Neural cell (in vitro differentiated cells): ENCODE data around the gene GNA12.

Experiments used
- EP300 ChIP-seq: fragments of 450-650 bp; conservative IDR thresholded peaks from 2 replicates; pipeline ENCODE4 v1.6.1; 2014; ENCODE audit warnings: antibody characterized with exemption, mild to moderate bottlenecking, moderate library complexity; ENCODE audit not compliant: poor library complexity, severe bottlenecking
- EZH2 ChIP-seq: fragments of 200-600, 300-800 bp; shearing (Covaris generic), sonication (generic); IDR thresholded peaks from 2 replicates; pipeline ENCODE4 v1.6.1; 2014; ENCODE audit warnings: antibody characterized with exemption, low read length, borderline replicate concordance, mild to moderate bottlenecking; ENCODE audit not compliant: insufficient read depth, poor library complexity, severe bottlenecking
- POLR2AphosphoS5 ChIP-seq: IDR thresholded peaks from 2 replicates; pipeline ENCODE4 v1.6.1; 2012
- TF ChIP-seq, protein P1 (sequence below): fragments of 450-650 bp; IDR thresholded peaks from 2 replicates; pipeline ENCODE4 v1.5.1; 2014; ENCODE audit warnings: antibody characterized with exemption, mild to moderate bottlenecking, moderate library complexity; ENCODE audit not compliant: poor library complexity, severe bottlenecking
- TF ChIP-seq, protein P2 (sequence below): IDR thresholded peaks from 2 replicates; pipeline ENCODE4 v1.6.1; 2012; ENCODE audit warnings: borderline replicate concordance

DNA sequence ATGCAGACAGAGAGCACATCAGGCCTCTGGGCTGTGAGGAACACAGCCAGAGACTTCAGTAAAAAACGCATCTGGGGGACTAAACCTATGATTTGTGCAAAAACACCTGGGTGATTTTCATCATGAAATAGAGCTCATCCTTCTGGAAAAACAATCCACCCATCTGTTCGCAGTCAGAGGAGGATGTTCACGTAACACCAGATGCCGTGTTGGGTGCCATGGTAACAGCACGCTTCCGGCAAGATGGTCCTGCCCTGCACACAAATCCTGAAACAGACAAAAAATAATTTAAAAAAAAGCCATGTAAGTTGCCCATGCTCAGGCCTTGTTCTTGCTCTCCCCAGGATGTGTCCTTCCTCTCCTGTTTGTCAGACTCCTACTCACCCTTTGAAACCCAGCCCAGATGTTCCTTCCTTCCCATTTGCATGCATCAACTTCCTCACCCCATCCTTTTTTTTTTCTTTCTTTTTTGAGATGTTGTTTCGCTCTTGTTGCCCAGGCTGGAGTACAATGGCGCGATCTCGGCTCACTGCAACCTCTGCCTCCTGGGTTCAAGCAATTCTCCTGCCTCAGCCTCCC lies 28.3 kb upstream of the GNA12 start:
- TF ChIP-seq EP300 (no peak), POLR2AphosphoS5 (no peak), EZH2 (no peak)
- TF ChIP-seq, protein P1, sequence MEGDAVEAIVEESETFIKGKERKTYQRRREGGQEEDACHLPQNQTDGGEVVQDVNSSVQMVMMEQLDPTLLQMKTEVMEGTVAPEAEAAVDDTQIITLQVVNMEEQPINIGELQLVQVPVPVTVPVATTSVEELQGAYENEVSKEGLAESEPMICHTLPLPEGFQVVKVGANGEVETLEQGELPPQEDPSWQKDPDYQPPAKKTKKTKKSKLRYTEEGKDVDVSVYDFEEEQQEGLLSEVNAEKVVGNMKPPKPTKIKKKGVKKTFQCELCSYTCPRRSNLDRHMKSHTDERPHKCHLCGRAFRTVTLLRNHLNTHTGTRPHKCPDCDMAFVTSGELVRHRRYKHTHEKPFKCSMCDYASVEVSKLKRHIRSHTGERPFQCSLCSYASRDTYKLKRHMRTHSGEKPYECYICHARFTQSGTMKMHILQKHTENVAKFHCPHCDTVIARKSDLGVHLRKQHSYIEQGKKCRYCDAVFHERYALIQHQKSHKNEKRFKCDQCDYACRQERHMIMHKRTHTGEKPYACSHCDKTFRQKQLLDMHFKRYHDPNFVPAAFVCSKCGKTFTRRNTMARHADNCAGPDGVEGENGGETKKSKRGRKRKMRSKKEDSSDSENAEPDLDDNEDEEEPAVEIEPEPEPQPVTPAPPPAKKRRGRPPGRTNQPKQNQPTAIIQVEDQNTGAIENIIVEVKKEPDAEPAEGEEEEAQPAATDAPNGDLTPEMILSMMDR: no peak
- TF ChIP-seq, protein P2, sequence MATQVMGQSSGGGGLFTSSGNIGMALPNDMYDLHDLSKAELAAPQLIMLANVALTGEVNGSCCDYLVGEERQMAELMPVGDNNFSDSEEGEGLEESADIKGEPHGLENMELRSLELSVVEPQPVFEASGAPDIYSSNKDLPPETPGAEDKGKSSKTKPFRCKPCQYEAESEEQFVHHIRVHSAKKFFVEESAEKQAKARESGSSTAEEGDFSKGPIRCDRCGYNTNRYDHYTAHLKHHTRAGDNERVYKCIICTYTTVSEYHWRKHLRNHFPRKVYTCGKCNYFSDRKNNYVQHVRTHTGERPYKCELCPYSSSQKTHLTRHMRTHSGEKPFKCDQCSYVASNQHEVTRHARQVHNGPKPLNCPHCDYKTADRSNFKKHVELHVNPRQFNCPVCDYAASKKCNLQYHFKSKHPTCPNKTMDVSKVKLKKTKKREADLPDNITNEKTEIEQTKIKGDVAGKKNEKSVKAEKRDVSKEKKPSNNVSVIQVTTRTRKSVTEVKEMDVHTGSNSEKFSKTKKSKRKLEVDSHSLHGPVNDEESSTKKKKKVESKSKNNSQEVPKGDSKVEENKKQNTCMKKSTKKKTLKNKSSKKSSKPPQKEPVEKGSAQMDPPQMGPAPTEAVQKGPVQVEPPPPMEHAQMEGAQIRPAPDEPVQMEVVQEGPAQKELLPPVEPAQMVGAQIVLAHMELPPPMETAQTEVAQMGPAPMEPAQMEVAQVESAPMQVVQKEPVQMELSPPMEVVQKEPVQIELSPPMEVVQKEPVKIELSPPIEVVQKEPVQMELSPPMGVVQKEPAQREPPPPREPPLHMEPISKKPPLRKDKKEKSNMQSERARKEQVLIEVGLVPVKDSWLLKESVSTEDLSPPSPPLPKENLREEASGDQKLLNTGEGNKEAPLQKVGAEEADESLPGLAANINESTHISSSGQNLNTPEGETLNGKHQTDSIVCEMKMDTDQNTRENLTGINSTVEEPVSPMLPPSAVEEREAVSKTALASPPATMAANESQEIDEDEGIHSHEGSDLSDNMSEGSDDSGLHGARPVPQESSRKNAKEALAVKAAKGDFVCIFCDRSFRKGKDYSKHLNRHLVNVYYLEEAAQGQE: no peak
